HG02885 (cell line): ENCODE measurements around the gene TM9SF3.
"Not testable (repeated sequence)": the region's sequence is repeated elsewhere in the genome, so short reads cannot be mapped to it uniquely, and the experiment has no call there.

Experiments used
- ATAC-seq: cut with Tn5 transposase; IDR thresholded peaks from one replicate; pipeline ENCODE4 v1.9.1; 2021; ENCODE audit warnings: mild to moderate bottlenecking; ENCODE audit not compliant: unreplicated experiment, poor library complexity

Gene TM9SF3

GRCh38 chr10:96570983-96571964 lies 15.5 kb downstream of the TM9SF3 start:
- ATAC-seq, result no peak

DNA sequence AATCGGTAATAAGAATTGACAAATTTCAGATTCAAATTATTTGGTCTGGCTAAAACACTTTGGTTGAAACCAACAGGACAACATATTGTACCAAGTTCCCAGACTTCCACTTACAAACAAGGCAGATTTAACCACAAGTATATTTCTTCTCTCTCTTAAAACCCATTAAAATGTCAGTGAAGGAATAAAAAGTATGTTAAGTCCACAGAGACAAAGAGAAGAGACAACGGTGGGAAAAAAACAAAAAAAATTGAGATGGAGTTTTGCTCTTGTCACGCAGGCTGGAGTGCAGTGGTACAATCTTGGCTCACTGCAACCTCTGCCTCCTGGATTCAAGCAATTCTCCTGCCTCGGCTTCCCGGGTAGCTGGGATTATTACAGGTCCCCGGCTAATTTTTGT lies 16.3 kb downstream of the TM9SF3 start:
- ATAC-seq, result no peak

DNA sequence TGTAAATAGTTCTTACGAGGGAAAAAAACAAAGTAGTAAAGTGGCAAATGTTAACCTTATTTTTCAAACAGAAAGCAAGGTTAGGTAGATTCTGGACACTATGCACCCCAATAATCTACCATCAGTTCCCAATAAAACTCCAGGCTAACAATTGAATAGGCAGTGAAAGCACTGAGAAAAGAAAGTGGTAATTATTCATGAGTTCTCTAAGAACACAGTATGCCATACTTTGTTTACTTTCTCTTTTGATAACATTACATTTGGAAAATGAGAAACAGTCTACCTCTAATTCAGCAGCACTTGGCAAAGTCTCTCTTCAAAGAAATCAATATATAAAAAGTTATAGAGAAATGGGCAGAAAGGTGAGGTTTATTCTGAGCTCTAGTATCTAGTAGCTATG lies 18.4 kb downstream of the TM9SF3 start:
- no peak for ATAC-seq

DNA sequence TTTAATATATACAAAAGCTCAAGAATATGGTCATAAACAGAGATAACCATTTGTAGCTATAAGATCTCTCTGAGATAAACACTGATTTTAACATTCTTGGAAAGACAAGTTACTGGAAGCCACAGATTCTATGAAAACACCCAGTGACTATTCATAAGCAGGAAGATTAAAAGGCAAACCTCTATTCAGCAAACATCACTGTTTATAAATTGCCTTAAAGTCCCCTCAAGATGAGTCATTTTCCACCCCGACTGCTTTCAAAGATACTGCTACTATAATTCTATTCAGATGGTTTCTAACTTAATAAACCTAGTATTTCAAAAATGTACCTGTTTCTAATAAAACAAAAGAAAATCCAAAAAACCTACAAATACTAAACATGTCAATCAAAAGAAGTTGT lies 21.0 kb downstream of the TM9SF3 start:
- ATAC-seq, result no peak

DNA sequence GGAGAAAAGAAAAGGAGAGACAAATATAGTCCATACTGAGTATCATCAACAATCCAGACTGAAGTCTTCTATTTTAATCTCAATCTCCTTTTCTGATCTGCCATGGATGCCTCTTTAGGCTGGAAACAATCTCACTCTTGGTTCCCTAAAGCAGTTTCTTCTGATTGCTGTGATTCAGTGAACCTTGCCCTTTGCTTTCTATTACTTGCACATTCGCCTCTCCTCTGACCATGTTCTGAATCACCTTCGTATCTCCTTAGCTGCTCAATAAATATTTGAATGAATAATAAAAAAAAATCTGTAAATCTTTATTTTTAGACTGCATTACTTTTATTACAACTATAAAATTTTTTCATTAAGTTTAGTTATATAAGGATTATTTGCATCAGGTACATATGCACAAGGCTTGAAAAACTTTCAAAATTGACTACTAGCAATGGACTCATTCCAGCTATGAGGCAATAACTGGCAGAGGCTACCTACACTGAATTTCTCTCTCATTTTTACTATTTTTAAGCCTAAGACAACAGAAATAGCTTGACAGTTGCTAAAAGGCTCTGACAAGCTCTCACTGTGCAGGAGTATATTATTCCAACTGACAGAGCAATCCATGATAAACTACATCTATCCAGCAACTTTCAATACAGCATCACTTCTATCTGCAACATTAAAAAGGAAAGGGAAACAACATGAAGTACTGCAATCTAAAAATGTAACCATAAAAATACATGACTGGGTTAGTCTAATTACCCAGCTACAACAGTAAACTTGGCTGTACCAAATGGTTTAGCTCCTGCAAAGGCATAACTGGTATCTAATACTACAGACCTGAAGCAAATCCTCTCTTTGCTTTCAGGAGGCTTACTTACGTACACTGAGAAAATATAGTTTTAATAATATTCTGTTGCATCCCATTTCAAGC lies 25.6 kb downstream of the TM9SF3 start:
- no peak for ATAC-seq

GRCh38 chr10:96560489-96560888 lies 26.3 kb downstream of the TM9SF3 start:
- ATAC-seq, result no peak

DNA sequence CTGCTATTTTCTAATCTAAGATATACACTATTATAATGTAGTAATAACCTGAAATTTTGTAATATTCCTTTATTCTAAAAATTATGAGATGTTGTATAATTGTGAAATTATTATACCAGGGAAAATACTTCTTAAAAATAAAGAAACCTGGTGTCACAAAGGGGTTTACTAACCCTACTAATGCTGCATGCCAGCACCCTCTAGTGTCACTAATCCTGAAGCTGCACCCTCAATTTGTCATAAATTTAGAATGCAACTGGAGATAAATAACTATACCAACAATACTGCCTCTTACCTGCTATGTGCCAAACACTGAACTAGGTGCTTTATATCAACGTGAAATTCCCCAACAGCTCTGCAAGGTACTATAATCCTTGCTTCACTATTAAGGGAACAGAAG lies 30.8 kb downstream of the TM9SF3 start:
- no peak for ATAC-seq

DNA sequence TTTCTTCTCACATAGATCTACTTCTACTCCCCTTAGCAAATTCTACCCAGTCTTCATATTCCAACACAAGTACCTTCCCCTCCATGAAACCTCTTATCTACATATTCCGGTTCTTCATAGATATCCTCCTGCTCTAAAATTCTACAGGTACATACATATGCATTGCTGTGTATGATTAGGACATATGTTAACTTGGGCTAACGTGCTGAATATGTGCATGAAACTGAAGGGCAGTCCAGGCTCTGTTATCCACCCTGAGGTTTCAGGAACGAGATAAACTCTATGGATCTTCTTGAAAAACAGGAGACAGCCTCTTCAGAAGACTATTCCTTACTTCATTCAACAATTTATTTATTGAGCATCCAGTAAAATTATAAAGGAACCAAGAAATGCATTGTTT lies 31.5 kb downstream of the TM9SF3 start:
- ATAC-seq, result no peak

- ATAC-seq, result no peak
Observed at GRCh38 chr10:96548589-96548988, 38.2 kb downstream of the TM9SF3 start.

GRCh38 chr10:96545558-96545957 lies 41.3 kb downstream of the TM9SF3 start:
- ATAC-seq, result not testable (repeated sequence)

GRCh38 chr10:96541921-96542320 lies 44.9 kb downstream of the TM9SF3 start:
- ATAC-seq, result no peak

DNA sequence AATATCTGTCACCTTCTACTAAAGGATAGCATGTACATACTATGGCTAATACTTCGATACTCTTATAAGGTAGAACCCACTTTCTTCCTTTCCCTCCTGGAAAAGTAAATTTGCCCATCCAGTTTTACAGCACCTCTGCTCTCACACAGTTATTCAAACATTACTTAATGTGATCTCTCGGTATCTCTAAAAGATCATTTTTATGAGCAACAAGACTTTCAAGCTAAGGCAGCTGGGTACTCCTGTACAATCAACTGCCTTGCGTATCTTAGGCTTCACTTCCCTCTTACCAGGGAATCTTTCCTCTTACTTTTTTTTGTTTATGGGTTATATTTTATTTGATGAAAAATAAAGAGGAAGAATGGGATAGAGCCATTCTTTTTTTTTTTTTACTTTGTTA lies 46.6 kb downstream of the TM9SF3 start:
- no peak for ATAC-seq

DNA sequence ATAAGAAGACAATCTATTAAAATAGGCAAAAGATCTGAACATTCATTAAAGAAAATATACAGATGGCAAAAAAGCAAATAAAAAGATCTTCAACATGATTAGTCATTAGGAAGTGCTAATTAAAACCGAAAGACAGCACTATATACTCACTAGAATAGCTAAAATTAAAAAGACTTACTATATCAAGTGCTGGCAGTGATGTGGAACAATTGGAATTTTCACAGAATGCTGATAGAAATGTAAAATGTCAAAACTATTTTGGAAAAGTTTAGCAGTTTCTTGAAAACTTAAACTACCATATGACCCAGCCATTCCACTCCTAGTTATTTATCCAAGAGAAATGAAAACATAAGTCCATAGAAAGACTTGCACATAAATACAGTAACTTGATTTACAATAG lies 48.1 kb downstream of the TM9SF3 start:
- no peak for ATAC-seq

DNA sequence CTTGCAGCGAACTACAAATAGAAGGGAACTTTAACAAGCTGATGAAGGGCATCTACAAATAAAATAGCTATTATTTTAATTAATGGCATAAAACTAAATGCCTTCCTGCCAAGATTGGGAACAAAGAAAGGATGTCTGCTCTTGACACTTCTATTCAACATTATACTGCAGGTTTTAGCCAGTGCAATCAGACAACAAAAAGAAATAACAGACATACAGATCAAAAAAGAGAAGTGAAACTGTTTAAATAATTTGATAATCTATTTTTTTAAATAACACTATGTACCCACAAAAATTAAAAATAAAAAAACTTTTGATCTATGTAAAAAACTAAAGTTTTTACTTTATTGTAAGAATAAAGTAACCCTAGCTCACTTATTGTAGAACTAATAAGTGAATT lies 50.7 kb downstream of the TM9SF3 start:
- no peak for ATAC-seq

DNA sequence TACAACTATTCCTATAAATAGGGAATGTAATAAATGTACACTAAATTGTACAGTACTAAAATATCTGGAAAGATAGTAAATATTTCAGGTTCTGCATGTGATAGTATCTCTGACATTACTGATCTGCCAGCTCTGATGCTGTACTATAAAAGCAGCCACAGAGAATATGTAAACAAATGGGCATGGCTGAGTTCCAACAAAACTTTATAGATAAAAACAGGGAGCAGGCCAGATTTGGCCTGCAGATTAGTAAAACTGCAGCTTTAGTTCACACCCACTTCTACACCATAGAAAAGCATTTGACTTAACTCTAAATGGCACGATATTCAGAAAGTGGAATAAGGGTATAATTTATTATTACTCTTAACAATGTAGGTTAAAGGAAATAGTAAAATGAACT lies 54.3 kb downstream of the TM9SF3 start:
- no peak for ATAC-seq

- no peak for ATAC-seq
Observed at GRCh38 chr10:96529634-96530279, 57.1 kb downstream of the TM9SF3 start.

DNA sequence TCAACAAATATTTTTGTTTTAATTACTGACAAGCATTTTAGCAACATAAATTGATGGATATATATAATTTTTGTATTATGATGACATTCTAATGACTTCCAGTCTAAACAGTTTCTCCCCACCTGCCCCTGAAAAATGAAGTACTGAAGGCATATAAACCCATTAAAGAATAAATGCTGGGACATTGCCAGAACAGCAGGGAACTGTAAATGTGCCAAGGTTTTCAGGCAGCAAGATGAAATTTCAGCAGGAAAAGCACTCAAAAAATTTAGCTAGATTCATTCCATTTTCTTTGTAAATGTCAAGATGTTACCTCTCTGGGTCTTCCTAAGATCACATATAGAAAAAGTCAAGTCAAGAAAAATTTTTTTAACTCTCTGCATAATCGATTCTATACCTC lies 62.1 kb downstream of the TM9SF3 start:
- no peak for ATAC-seq

DNA sequence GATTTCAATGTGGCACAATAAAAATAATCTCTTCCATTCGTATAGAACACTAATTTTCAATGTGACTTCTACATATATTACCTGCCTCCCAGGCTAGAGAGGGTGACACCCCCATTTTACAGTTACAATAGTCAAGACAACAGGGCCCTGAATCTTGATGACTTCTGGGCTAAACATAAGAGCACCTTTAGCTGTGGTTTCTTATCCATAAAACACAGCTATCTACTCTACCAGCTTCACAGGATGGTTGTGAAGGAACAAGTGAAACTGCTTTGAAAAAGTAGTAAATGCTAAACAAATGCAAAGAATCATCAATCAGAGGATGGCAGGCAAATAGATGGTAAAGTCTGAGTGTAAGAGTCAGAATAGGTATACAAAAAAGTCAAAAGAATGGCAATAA lies 69.5 kb downstream of the TM9SF3 start:
- ATAC-seq, result no peak

- ATAC-seq, result no peak
Observed at GRCh38 chr10:96516337-96516736, 70.5 kb downstream of the TM9SF3 start.

GRCh38 chr10:96513698-96514561 lies 72.9 kb downstream of the TM9SF3 start, which contains the start of gene TLL2:
TSS of gene TLL2 (minus strand) at chr10:96513926. CDS start at chr10:96513685, 241 bp downstream.
- ATAC-seq, result peak; percentile 82
